ENCODE data around the gene MUSK. TPM values are rescaled to one million over a fixed set of nuclear protein-coding genes. Genes with fewer than 3 reads are reported as not detected.

The MUSK gene
- total RNA-seq, 1 experiment from 2014 or later = not detected

DNA sequence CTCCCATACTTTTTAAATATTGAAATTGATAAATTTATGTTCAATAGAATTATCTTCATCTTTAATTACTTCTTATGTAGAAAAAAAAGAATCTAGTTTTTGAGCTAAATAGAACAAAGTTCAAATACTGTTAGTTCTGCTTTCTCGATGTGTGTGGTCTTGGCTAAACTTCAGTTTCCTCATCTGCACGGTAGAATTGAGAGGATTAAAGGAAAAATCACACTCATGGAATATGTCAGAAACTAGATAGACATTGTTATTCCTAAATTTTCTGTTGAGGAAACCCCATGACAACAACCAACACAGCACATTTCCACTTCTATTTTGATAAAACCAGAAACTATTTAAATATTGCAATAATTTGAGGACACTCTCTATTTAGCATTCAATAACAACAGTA is 100.3 kb downstream of the MUSK start (continued):
- TF ChIP-seq, protein P1, sequence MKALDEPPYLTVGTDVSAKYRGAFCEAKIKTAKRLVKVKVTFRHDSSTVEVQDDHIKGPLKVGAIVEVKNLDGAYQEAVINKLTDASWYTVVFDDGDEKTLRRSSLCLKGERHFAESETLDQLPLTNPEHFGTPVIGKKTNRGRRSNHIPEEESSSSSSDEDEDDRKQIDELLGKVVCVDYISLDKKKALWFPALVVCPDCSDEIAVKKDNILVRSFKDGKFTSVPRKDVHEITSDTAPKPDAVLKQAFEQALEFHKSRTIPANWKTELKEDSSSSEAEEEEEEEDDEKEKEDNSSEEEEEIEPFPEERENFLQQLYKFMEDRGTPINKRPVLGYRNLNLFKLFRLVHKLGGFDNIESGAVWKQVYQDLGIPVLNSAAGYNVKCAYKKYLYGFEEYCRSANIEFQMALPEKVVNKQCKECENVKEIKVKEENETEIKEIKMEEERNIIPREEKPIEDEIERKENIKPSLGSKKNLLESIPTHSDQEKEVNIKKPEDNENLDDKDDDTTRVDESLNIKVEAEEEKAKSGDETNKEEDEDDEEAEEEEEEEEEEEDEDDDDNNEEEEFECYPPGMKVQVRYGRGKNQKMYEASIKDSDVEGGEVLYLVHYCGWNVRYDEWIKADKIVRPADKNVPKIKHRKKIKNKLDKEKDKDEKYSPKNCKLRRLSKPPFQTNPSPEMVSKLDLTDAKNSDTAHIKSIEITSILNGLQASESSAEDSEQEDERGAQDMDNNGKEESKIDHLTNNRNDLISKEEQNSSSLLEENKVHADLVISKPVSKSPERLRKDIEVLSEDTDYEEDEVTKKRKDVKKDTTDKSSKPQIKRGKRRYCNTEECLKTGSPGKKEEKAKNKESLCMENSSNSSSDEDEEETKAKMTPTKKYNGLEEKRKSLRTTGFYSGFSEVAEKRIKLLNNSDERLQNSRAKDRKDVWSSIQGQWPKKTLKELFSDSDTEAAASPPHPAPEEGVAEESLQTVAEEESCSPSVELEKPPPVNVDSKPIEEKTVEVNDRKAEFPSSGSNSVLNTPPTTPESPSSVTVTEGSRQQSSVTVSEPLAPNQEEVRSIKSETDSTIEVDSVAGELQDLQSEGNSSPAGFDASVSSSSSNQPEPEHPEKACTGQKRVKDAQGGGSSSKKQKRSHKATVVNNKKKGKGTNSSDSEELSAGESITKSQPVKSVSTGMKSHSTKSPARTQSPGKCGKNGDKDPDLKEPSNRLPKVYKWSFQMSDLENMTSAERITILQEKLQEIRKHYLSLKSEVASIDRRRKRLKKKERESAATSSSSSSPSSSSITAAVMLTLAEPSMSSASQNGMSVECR (CRISPR knock-in tag; IDR thresholded peaks at IDR 0.05; ENCODE audit: borderline replicate concordance) = no peak

DNA sequence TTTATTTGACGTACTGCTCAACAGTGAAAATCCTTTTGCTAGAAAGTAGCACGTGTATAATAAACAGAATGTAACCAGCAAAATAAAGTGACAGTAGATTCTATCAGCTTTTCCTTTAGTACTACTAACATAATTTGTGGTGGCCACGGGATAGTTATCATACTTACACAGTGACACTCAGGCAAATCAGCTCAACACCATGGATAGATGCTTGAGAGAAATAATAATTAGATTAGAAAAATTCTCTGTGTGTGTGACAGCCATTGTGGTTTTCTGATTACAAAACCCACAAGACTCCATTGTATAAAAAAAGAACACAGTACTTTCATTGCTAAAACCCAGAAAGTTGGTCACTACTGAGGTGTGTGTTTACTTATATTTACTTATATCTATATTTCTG is 101.1 kb downstream of the MUSK start:
- Mint-ChIP-seq H3K9me3 (no peaks in the 10 kb centered on the region), H3K27me3 (ENCODE audit: low read depth) (no peaks in the 10 kb centered on the region), H3K36me3 (no peaks in the 10 kb centered on the region), H3K4me1 (no peaks in the 10 kb centered on the region), H3K27ac (no peak overlapping the region), H3K4me3 (no peak overlapping the region)
- POLR2A ChIA-PET = no interaction called here
- TF ChIP-seq JAZF1 (CRISPR knock-in tag; IDR thresholded peaks at IDR 0.05) (no peak), ZBTB21 (CRISPR knock-in tag; IDR thresholded peaks at IDR 0.05; ENCODE audit: borderline replicate concordance) (no peak), FOXP4 (CRISPR knock-in tag; IDR thresholded peaks at IDR 0.05) (no peak), TP53 (CRISPR knock-in tag; IDR thresholded peaks at IDR 0.05) (no peak), GABPB1 (CRISPR knock-in tag; IDR thresholded peaks at IDR 0.05) (no peak), FOXJ3 (CRISPR knock-in tag; IDR thresholded peaks at IDR 0.05; ENCODE audit: borderline replicate concordance) (no peak), ZNF281 (CRISPR knock-in tag; IDR thresholded peaks at IDR 0.05) (no peak), SP1 (CRISPR knock-in tag; conservative IDR thresholded peaks at IDR 0.05) (no peak), GTF2I (CRISPR knock-in tag; conservative IDR thresholded peaks at IDR 0.05) (no peak), RORB (CRISPR knock-in tag; IDR thresholded peaks at IDR 0.05) (no peak), E2F4 (CRISPR knock-in tag; IDR thresholded peaks at IDR 0.05; ENCODE audit: borderline replicate concordance, low read depth) (no peak), PREB (CRISPR knock-in tag; IDR thresholded peaks at IDR 0.05; ENCODE audit: borderline replicate concordance) (no peak), ZNF121 (CRISPR knock-in tag; IDR thresholded peaks at IDR 0.05) (no peak), EMX1 (CRISPR knock-in tag; IDR thresholded peaks at IDR 0.05) (no peak)
- TF ChIP-seq, protein P1 (CRISPR knock-in tag; IDR thresholded peaks at IDR 0.05; ENCODE audit: borderline replicate concordance) = no peak
- TF ChIP-seq, protein P2, sequence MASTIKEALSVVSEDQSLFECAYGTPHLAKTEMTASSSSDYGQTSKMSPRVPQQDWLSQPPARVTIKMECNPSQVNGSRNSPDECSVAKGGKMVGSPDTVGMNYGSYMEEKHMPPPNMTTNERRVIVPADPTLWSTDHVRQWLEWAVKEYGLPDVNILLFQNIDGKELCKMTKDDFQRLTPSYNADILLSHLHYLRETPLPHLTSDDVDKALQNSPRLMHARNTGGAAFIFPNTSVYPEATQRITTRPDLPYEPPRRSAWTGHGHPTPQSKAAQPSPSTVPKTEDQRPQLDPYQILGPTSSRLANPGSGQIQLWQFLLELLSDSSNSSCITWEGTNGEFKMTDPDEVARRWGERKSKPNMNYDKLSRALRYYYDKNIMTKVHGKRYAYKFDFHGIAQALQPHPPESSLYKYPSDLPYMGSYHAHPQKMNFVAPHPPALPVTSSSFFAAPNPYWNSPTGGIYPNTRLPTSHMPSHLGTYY (CRISPR knock-in tag; IDR thresholded peaks at IDR 0.05) = no peak
- TF ChIP-seq, protein P3, sequence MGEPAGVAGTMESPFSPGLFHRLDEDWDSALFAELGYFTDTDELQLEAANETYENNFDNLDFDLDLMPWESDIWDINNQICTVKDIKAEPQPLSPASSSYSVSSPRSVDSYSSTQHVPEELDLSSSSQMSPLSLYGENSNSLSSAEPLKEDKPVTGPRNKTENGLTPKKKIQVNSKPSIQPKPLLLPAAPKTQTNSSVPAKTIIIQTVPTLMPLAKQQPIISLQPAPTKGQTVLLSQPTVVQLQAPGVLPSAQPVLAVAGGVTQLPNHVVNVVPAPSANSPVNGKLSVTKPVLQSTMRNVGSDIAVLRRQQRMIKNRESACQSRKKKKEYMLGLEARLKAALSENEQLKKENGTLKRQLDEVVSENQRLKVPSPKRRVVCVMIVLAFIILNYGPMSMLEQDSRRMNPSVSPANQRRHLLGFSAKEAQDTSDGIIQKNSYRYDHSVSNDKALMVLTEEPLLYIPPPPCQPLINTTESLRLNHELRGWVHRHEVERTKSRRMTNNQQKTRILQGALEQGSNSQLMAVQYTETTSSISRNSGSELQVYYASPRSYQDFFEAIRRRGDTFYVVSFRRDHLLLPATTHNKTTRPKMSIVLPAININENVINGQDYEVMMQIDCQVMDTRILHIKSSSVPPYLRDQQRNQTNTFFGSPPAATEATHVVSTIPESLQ (CRISPR knock-in tag; IDR thresholded peaks at IDR 0.05) = no peak
- DNase-seq (ENCODE audit: low spot score) (no peak), ATAC-seq (no peak)
- CTCF ChIA-PET = no interaction called here
